ENCODE data around the gene SAPCD2. TPM values are rescaled to one million over a fixed set of nuclear protein-coding genes. Genes with fewer than 3 reads are reported as not detected.

The SAPCD2 gene
- total RNA-seq, 2 donors from 2014 or later: 20.8 to 24.9 TPM

DNA sequence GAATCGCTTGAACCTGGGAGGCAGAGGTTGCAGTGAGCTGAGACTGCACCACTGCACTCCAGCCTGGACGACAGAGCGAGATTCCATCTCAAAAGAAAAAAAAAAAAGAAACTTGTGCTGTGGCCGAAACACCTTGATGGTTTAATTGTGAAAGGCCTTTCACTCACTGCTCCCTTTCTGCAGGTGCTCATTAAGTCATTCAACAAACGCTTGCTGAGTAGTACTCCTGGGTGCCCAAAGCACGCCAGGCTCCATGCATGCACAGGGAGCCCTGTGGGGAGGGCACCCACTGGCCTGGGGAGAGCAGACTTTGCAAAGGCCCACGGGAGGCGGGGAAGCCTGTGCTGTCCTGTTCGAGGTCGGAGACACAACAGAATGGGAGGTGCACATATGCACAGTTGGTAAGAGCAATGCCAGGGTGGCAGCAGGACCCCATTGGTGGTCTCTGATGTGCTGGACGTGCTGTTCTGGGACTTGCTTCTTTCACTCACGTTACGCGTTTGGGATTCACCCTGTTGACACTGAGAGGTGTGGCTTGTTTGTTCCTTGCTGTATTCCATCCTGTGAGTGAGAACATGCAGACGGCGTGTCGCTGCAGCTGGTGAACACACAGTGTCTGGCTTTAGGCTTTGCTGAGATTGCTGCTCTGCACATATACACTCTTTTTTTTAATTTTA, 13.5 kb downstream of the SAPCD2 start:
- WGBS, 2 experiments (ENCODE audit: insufficient coverage in 1 of 2, insufficient read length in 1 of 2): 92 to 93% methylated on average over 10 to 17 of the region's 17 CpGs
- no peaks in the 10 kb centered on the region for H3K36me3 Mint-ChIP-seq (ENCODE audit: low read depth)
- H3K4me3 Mint-ChIP-seq: no peak overlapping the region
- Histone ChIP-seq H3K36me3 (ENCODE audit: control insufficient read depth, insufficient read depth, low read length) (no peaks in the 10 kb centered on the region), H3K4me3 (ENCODE audit: low read length) (no peak overlapping the region), H3K9me3 (ENCODE audit: control insufficient read depth, low read length) (no peaks in the 10 kb centered on the region), H3K27ac (ENCODE audit: low read depth, low read length) (no peak overlapping the region), H3K27me3 (ENCODE audit: control insufficient read depth, insufficient read depth, low read length, poor library complexity, severe bottlenecking) (peaks cover 32% of the 10 kb centered on the region), H3K9ac (ENCODE audit: extremely low read depth, low read length, poor library complexity, severe bottlenecking) (no peak overlapping the region), H3K4me1 (ENCODE audit: control insufficient read depth, insufficient read depth, low read length) (no peaks in the 10 kb centered on the region)
- no peaks in the 10 kb centered on the region for H3K9me3 Mint-ChIP-seq
- no peak overlapping the region for H3K27ac Mint-ChIP-seq
- peaks cover 24% of the 10 kb centered on the region for H3K27me3 Mint-ChIP-seq (ENCODE audit: insufficient read depth)
- TF ChIP-seq, protein P1, sequence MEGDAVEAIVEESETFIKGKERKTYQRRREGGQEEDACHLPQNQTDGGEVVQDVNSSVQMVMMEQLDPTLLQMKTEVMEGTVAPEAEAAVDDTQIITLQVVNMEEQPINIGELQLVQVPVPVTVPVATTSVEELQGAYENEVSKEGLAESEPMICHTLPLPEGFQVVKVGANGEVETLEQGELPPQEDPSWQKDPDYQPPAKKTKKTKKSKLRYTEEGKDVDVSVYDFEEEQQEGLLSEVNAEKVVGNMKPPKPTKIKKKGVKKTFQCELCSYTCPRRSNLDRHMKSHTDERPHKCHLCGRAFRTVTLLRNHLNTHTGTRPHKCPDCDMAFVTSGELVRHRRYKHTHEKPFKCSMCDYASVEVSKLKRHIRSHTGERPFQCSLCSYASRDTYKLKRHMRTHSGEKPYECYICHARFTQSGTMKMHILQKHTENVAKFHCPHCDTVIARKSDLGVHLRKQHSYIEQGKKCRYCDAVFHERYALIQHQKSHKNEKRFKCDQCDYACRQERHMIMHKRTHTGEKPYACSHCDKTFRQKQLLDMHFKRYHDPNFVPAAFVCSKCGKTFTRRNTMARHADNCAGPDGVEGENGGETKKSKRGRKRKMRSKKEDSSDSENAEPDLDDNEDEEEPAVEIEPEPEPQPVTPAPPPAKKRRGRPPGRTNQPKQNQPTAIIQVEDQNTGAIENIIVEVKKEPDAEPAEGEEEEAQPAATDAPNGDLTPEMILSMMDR (conservative IDR thresholded peaks at IDR 0.05): no peak
- H3K4me1 Mint-ChIP-seq: peaks cover 2% of the 10 kb centered on the region
- no peak for DNase-seq

DNA sequence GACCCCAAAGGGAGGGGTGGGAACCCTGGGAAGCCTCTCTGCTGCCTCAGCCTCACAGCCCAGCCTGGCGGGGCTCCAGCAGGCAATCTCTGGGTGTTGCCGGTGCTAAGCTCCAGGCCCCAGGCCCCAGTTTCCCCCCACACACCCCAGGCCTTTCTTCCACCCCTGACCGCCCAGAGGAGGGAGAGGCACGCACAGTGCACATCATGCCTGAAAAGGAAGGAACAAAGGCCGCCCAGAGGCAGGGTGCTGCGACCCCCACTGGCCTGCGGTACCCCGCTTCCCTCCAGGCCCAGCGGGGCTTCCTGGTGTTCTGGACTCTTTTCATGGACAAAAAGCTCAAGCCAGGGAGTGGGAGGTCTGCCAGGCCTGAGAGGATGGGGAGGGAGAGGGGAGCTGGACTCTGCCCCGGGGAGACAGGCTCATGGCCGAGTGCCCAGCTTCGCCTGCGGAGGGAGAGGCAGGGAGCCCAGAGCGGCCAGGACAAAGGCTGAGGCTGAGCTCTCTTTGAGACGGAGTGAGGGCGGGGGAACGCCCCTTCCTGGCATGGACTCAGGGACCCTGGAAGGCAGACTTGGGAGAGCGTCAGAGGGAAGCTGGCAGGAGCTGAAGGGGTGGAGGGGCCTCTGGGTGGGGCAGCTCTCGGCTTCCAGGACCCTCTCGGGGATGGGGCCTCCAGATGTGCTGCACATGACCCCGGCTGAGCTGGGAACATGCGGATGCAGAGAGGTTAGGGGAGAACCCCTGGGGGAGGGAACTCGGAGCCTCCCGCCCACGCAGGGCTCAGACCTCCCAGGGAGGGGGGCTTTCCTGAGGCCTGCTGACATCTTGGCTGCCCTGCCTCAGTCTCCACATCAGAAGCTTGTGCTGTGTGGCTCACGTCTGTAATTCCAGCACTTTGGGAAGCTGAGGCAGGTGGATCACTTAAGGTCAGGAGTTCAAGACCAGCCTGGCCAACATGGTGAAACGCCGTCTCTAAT, 14.7 kb downstream of the SAPCD2 start:
- H3K4me3 Mint-ChIP-seq: no peak overlapping the region

DNA sequence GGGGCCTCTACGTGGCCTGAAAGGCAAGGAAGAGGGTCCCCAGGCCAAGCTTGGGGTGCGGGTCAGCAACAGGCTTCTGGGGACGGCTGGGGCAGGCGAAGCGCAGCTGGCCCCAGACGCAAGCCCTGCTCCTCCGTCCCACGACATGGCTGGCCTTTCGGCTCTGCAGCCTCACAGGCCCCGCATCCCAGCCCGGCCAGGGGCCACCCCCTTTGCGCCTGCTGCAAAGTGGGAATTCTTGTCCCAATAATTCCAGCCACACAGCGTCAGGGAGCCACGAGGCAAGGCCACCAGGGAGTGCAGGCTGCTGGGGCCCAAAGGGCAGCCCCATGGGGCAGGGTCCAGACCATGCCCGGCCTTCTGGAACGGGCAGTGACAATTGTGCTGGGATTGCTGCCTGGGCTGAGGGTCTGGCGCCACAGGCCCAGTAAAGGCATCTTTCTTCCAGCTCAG, 15.4 kb downstream of the SAPCD2 start:
- no peak overlapping the region for H3K27ac Mint-ChIP-seq
- no peak overlapping the region for H3K9ac ChIP-seq (ENCODE audit: extremely low read depth, low read length, poor library complexity, severe bottlenecking)
- peak overlapping the region; percentile 40 for H3K4me3 Mint-ChIP-seq
- H3K27ac ChIP-seq (ENCODE audit: low read depth, low read length): no peak overlapping the region
- H3K27me3 Mint-ChIP-seq (ENCODE audit: insufficient read depth): peaks cover 38% of the 10 kb centered on the region
- H3K9me3 Mint-ChIP-seq: no peaks in the 10 kb centered on the region
- peaks cover 52% of the 10 kb centered on the region for H3K27me3 ChIP-seq (ENCODE audit: control insufficient read depth, insufficient read depth, low read length, poor library complexity, severe bottlenecking)
- no peaks in the 10 kb centered on the region for H3K36me3 Mint-ChIP-seq (ENCODE audit: low read depth)
- H3K9me3 ChIP-seq (ENCODE audit: control insufficient read depth, low read length): no peaks in the 10 kb centered on the region
- TF ChIP-seq, protein P1 (conservative IDR thresholded peaks at IDR 0.05): no peak
- no peak for DNase-seq
- no peak overlapping the region for H3K4me3 ChIP-seq (ENCODE audit: low read length)
- no peaks in the 10 kb centered on the region for H3K4me1 ChIP-seq (ENCODE audit: control insufficient read depth, insufficient read depth, low read length)
- 90 to 93% methylated on average over 14 to 17 of the region's 17 CpGs for WGBS, 2 experiments (ENCODE audit: insufficient coverage in 1 of 2, insufficient read length in 1 of 2)
- H3K36me3 ChIP-seq (ENCODE audit: control insufficient read depth, insufficient read depth, low read length): no peaks in the 10 kb centered on the region
- peaks cover 2% of the 10 kb centered on the region for H3K4me1 Mint-ChIP-seq

More for the DNA sequence above, 14.7 kb downstream of the SAPCD2 start:
- H3K27me3 ChIP-seq (ENCODE audit: control insufficient read depth, insufficient read depth, low read length, poor library complexity, severe bottlenecking): peaks cover 44% of the 10 kb centered on the region
- WGBS, 2 experiments (ENCODE audit: insufficient coverage in 1 of 2, insufficient read length in 1 of 2): 78 to 87% methylated on average over 18 to 28 of the region's 28 CpGs
- H3K4me1 ChIP-seq (ENCODE audit: control insufficient read depth, insufficient read depth, low read length): no peaks in the 10 kb centered on the region
- H3K36me3 ChIP-seq (ENCODE audit: control insufficient read depth, insufficient read depth, low read length): no peaks in the 10 kb centered on the region
- DNase-seq: no peak
- no peak overlapping the region for H3K4me3 ChIP-seq (ENCODE audit: low read length)
- Mint-ChIP-seq H3K27me3 (ENCODE audit: insufficient read depth) (peaks cover 31% of the 10 kb centered on the region), H3K9me3 (no peaks in the 10 kb centered on the region), H3K36me3 (ENCODE audit: low read depth) (no peaks in the 10 kb centered on the region), H3K4me1 (peaks cover 2% of the 10 kb centered on the region), H3K27ac (no peak overlapping the region)
- TF ChIP-seq, protein P1 (conservative IDR thresholded peaks at IDR 0.05): no peak
- H3K9ac ChIP-seq (ENCODE audit: extremely low read depth, low read length, poor library complexity, severe bottlenecking): no peak overlapping the region
- no peak overlapping the region for H3K27ac ChIP-seq (ENCODE audit: low read depth, low read length)
- H3K9me3 ChIP-seq (ENCODE audit: control insufficient read depth, low read length): no peaks in the 10 kb centered on the region

Data from endodermal cell (in vitro differentiated cells).